Measurements from ENCODE around the gene ANKRD33. TPM values are rescaled to one million over a fixed set of nuclear protein-coding genes. Genes with fewer than 3 reads are reported as not detected.

Gene ANKRD33
- total RNA-seq, 4 donors from 2014 or later, result 0.60 to 0.66 TPM; not detected in 2

GRCh38 chr12:51904951-51905470 is 17.1 kb downstream of the ANKRD33 start:
- Histone ChIP-seq H3K36me3 (no peaks in the 10 kb centered on the region), H3K4me1 (peaks cover 0 to 58% (median 15%) of the 10 kb centered on the region in 4 donors), H3K9me3 (no peaks in the 10 kb centered on the region), H3K27me3 (peaks cover 0 to 15% of the 10 kb centered on the region in 2 donors), H3K27ac (peak overlapping the region; percentile 79 to 93 (median 89)), H3K4me3 (no peak overlapping the region)
- no peak for TF ChIP-seq CTCF (IDR thresholded peaks at IDR 0.05)
- no peak for TF ChIP-seq EP300 (IDR thresholded peaks at IDR 0.05)
- no peak for DNase-seq (ENCODE audit: low spot score in 2 of 2)

GRCh38 chr12:51905471-51906429 is 17.8 kb downstream of the ANKRD33 start:
- TF ChIP-seq EP300 (IDR thresholded peaks at IDR 0.05) (no peak), POLR2A (IDR thresholded peaks at IDR 0.05) (peak in 1 of 2 donors; percentile 20), CTCF (IDR thresholded peaks at IDR 0.05) (no peak)
- Histone ChIP-seq H3K9me3 (no peaks in the 10 kb centered on the region), H3K36me3 (no peaks in the 10 kb centered on the region), H3K27me3 (peaks cover 0 to 15% of the 10 kb centered on the region in 2 donors), H3K27ac (peak overlapping the region; percentile 79 to 93 (median 89)), H3K4me1 (peaks cover 0 to 66% (median 19%) of the 10 kb centered on the region in 4 donors), H3K4me3 (no peak overlapping the region)
- 50 to 57% methylated on average over 17 to 18 of the region's 18 CpGs for WGBS, 2 donors
- peak; percentile 77 to 87 for DNase-seq (ENCODE audit: low spot score in 2 of 2)

- H3K9me3 ChIP-seq, result no peaks in the 10 kb centered on the region
- peak overlapping the region; percentile 79 to 93 (median 89) for H3K27ac ChIP-seq
- peaks cover 0 to 74% (median 26%) of the 10 kb centered on the region in 4 donors for H3K4me1 ChIP-seq
- DNase-seq (ENCODE audit: low spot score in 2 of 2), result no peak
- no peaks in the 10 kb centered on the region for H3K36me3 ChIP-seq
- H3K27me3 ChIP-seq, result peaks cover 0 to 15% of the 10 kb centered on the region in 2 donors
- no peak for TF ChIP-seq EP300 (IDR thresholded peaks at IDR 0.05)
- TF ChIP-seq POLR2A (IDR thresholded peaks at IDR 0.05), result no peak
- no peak for TF ChIP-seq CTCF (IDR thresholded peaks at IDR 0.05)
- WGBS, 2 donors, result 29% methylated on average over 21 to 22 of the region's 23 CpGs
- H3K4me3 ChIP-seq, result peak overlapping the region; percentile 37 to 63 (median 49)
Observed at GRCh38 chr12:51906430-51907082, 18.7 kb downstream of the ANKRD33 start.

GRCh38 chr12:51907083-51907855 is 19.4 kb downstream of the ANKRD33 start, which contains the start of gene ACVRL1:
Gene ACVRL1, plus strand, starts transcription at chr12:51907504. Its CDS starts 4,971 bp downstream, at chr12:51912475.
- peak in 1 of 2 donors; percentile 10 for DNase-seq (ENCODE audit: low spot score in 2 of 2)
- H3K36me3 ChIP-seq, result no peaks in the 10 kb centered on the region
- peak within 1 kb of the TSS; percentile 37 to 63 (median 49) for H3K4me3 ChIP-seq
- H3K27me3 ChIP-seq, result peaks cover 0 to 15% of the 10 kb centered on the region in 2 donors
- peak within 1 kb of the TSS; percentile 79 to 93 (median 89) for H3K27ac ChIP-seq
- peaks cover 0 to 81% (median 32%) of the 10 kb centered on the region in 4 donors for H3K4me1 ChIP-seq
- WGBS, 2 donors, result 5% methylated on average over 35 to 62 of the region's 74 CpGs
- TF ChIP-seq POLR2A (IDR thresholded peaks at IDR 0.05) (no peak), CTCF (IDR thresholded peaks at IDR 0.05) (no peak), EP300 (IDR thresholded peaks at IDR 0.05) (no peak)
- H3K9me3 ChIP-seq, result no peaks in the 10 kb centered on the region

Data from tibial nerve (tissue), 4 donors.